HG02678 (cell line): ENCODE results near the gene METTL26.

ENCODE experiments used
- ATAC-seq: cut with Tn5 transposase; IDR thresholded peaks from one replicate; pipeline ENCODE4 v1.9.1; 2021; ENCODE audit warnings: mild to moderate bottlenecking, moderate library complexity; ENCODE audit not compliant: unreplicated experiment

The METTL26 gene

GRCh38 chr16:636206-637080 is at the start of gene METTL26:
Gene METTL26, minus strand, starts transcription at chr16:636305. Its CDS starts 15 bp downstream, at chr16:636290.
- ATAC-seq: peak; percentile 73

- no peak for ATAC-seq
These were observed 49.0 kb upstream of the METTL26 start for GRCh38 chr16:684961-685696.

- peak; percentile 64 for ATAC-seq
These were observed 48.1 kb upstream of the METTL26 start, which contains the start of gene JMJD8 for GRCh38 chr16:684071-684794. Gene JMJD8, minus strand, starts transcription at chr16:684334. Its CDS starts 15 bp downstream, at chr16:684319.

- no peak for ATAC-seq
These were observed 47.4 kb upstream of the METTL26 start for GRCh38 chr16:683396-684070.

GRCh38 chr16:682493-683395 is 46.6 kb upstream of the METTL26 start:
- ATAC-seq: no peak

GRCh38 chr16:681746-682427 is 45.8 kb upstream of the METTL26 start:
- no peak for ATAC-seq

GRCh38 chr16:680967-681745 is 45.1 kb upstream of the METTL26 start:
- ATAC-seq: no peak

- ATAC-seq: peak; percentile 2
These were observed 44.5 kb upstream of the METTL26 start for GRCh38 chr16:680625-680945.

GRCh38 chr16:679814-680624 is 43.9 kb upstream of the METTL26 start, which contains the start of gene STUB1:
Gene STUB1, plus strand, starts transcription at chr16:680410. Its CDS starts 116 bp downstream, at chr16:680526.
- peak; percentile 43 for ATAC-seq

GRCh38 chr16:678858-679813 is 43.0 kb upstream of the METTL26 start:
- ATAC-seq: no peak

- no peak for ATAC-seq
These were observed 42.2 kb upstream of the METTL26 start for GRCh38 chr16:678209-678857.

GRCh38 chr16:677316-678190 is 41.4 kb upstream of the METTL26 start:
- ATAC-seq: no peak

- no peak for ATAC-seq
These were observed 40.8 kb upstream of the METTL26 start for GRCh38 chr16:676913-677312.

- no peak for ATAC-seq
These were observed 40.4 kb upstream of the METTL26 start for GRCh38 chr16:676565-676902.
